SK-N-SH treated with all-trans-retinoic acid at 6 μM for 48 hours (cell line): Measurements from ENCODE around the gene ACTR5.

Source experiments
- ARNTL ChIP-seq: fragments of 450-650 bp; formaldehyde crosslinking; IDR thresholded peaks from 2 replicates; pipeline ENCODE4 v1.5.0; 2020; ENCODE audit warnings: low read depth, mild to moderate bottlenecking, moderate library complexity, borderline replicate concordance
- BACH2 ChIP-seq: fragments of 250-450 bp; sonication (Bioruptor Pico); IDR thresholded peaks from 2 replicates; pipeline ENCODE4 v1.9.0; 2021; ENCODE audit warnings: mild to moderate bottlenecking, borderline replicate concordance
- CREB5 ChIP-seq: fragments of 250-450 bp; sonication (Bioruptor Pico); IDR thresholded peaks from 2 replicates; pipeline ENCODE4 v1.5.1; 2020; ENCODE audit warnings: low read depth, mild to moderate bottlenecking, moderate library complexity
- CSDC2 ChIP-seq: fragments of 250-450 bp; sonication (Bioruptor Pico); IDR thresholded peaks from 2 replicates; pipeline ENCODE4 v1.5.0; 2020; ENCODE audit warnings: mild to moderate bottlenecking, moderate library complexity
- CSRNP3 ChIP-seq: fragments of 250-450 bp; sonication (Bioruptor Pico); IDR thresholded peaks from 2 replicates; pipeline ENCODE4 v1.5.1; 2021; ENCODE audit warnings: mild to moderate bottlenecking, moderate library complexity
- PPARA ChIP-seq: fragments of 250-450 bp; sonication (Bioruptor Pico); IDR thresholded peaks from 2 replicates; pipeline ENCODE4 v1.5.0; 2020; ENCODE audit warnings: mild to moderate bottlenecking, borderline replicate concordance
- RARB ChIP-seq: fragments of 250-450 bp; sonication (Bioruptor Pico); IDR thresholded peaks from 2 replicates; pipeline ENCODE4 v1.8.0; 2021; ENCODE audit warnings: mild to moderate bottlenecking, moderate library complexity
- TCF4 ChIP-seq: fragments of 250-450 bp; sonication (Bioruptor Pico); IDR thresholded peaks from 2 replicates; pipeline ENCODE4 v1.8.0; 2021; ENCODE audit warnings: mild to moderate bottlenecking, moderate library complexity, borderline replicate concordance
- TOX ChIP-seq: fragments of 250-450 bp; sonication (Bioruptor Pico); IDR thresholded peaks from 2 replicates; pipeline ENCODE4 v1.8.0; 2021; ENCODE audit warnings: mild to moderate bottlenecking, moderate library complexity, borderline replicate concordance
- ZC3H10 ChIP-seq: fragments of 250-450 bp; sonication (Bioruptor Pico); IDR thresholded peaks from 2 replicates; pipeline ENCODE4 v1.5.1; 2021; ENCODE audit warnings: mild to moderate bottlenecking, moderate library complexity
- ZFP3 ChIP-seq: fragments of 250-450 bp; sonication (Bioruptor Pico); IDR thresholded peaks from 2 replicates; pipeline ENCODE4 v1.5.0; 2020; ENCODE audit warnings: mild to moderate bottlenecking, moderate library complexity
- ZNF70 ChIP-seq: fragments of 450-650 bp; formaldehyde crosslinking; IDR thresholded peaks from 2 replicates; pipeline ENCODE4 v1.5.0; 2020; ENCODE audit warnings: mild to moderate bottlenecking, moderate library complexity

GRCh38 chr20:38752029-38752428 lies 3.8 kb downstream of the ACTR5 start:
- TF ChIP-seq TCF4 (CRISPR knock-in tag): no peak
- TF ChIP-seq ARNTL: no peak
- TF ChIP-seq ZC3H10 (CRISPR knock-in tag): no peak
- TF ChIP-seq CREB5: no peak
- no peak for TF ChIP-seq CSDC2
- no peak for TF ChIP-seq TOX (CRISPR knock-in tag)
- TF ChIP-seq ZNF70: no peak
- TF ChIP-seq RARB (CRISPR knock-in tag): no peak
- TF ChIP-seq CSRNP3 (CRISPR knock-in tag): no peak
- TF ChIP-seq ZFP3: no peak
- TF ChIP-seq BACH2 (CRISPR knock-in tag): no peak
- no peak for TF ChIP-seq PPARA
